ENCODE data around the gene SSTR3.

Gene SSTR3

GRCh38 chr22:37228106-37229011 is 16.1 kb upstream of the SSTR3 start:
- no peak for DNase-seq

DNA sequence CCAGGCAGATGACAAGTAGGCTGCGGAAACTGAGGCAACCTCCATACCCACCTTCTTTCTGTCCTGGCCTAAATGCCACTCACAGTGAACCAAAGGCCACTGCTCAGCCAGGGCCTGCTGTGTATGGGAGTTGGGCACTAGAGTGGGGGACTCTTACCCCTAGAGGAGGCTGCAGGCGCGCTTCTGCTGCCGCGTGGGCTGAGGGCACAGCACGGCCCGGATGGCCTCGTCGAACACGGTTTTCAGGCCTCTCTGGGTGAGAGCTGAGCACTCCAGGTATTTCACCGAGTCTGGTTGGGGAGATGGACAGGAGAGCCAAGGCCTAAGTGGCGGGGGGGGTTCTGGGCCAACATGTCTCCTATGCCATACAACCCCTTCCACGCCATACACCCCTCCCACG is 14.2 kb upstream of the SSTR3 start:
- no peak for DNase-seq

DNA sequence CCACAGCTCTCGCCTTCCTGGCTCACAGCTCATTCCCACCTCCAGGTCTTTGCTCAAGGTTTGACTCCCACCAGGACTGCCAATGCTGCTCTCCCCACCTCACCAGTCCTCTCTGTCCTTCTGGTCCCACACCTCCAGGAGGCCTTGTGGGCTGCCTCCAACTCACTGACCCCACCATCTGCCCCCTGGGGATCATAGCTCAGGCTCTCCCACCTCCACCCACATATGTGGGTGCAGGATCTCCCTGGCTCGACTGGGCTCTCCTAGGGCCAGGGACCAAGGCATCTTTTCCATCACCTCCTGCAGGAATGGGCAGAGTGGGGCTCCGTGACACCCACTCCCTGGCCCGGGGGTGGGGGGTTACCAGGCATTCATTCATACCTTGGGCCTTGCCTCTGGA is 13.8 kb upstream of the SSTR3 start:
- DNase-seq: no peak

DNA sequence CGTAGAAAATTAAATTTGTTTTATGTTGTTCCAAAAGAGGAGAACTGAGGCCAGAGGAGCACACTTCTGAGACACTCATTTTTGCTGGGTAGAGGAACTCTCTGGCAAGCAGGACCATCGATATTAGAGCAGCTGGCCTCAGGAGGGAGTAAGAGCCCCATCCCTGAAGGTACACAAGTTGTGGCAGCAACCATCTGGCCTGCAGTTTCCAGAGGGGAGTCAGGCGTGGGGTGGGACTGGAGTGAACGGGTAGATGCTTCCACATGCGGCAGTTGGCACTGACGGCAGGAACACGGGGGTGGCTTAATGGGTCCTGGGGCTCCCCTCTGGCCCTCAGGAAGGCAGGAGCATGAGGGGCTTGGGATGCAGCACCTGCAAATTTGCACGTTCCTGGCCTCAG is 13.2 kb upstream of the SSTR3 start:
- no peak for DNase-seq

DNA sequence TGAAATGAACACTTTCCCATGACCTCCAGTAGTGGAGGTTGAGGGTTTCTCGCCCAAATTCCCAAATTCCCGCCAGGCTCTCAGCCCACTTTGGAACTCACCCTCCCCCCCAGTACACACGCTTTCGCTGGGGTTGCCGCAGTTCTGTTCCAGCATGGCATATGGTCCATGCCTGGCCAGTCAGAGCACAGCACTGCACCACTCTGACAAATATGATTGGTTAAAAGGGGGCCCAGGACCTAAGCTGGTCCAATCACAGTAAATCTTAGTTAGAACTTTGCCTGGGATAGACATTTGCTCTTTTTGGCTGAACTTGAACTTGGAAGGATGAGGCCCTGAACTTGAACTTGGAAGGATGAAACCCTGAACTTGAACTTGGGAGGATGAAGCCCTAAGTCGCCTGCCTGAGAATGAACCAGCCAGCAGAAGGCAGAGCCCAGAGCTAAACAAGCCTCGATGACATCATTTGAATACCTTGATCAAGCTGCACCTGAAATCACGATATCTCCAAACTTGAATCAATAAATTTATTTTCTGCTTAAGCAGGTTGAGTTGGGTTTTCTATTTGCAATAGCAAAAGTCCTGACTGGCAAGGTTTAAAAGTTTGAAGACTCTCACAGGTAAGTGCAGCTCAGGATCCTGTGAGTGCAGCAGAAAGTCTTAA is 12.6 kb upstream of the SSTR3 start:
- no peak for DNase-seq

- DNase-seq: no peak
Observed at GRCh38 chr22:37223965-37224551, 11.8 kb upstream of the SSTR3 start.

DNA sequence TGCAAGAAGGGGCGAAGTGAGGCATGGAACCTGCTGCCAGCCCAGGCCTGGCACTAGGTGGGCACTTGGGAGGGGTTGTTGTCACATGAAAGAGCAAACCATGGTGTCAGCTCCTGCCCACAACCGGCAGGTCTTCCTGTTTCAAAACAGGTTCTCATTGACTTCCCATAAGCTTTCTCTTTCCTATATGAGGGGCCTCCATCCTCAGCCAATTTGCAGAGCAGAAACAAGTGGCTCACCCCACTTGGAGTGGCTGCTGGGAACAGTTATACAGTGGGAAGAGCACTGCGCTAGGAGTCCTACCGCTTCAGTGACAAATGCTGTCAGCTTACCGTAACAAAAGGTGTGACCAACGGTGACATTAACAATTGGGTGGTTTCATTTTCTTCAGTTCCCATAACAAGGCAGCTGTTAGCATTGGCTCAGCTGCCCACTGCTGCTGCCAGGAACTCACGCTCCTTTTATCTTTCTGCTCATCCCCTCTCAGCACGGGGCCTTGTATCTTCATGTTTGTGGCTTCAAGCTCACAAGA is 10.2 kb upstream of the SSTR3 start:
- DNase-seq: no peak

- no peak for DNase-seq
Observed at GRCh38 chr22:37221424-37222333, 9.4 kb upstream of the SSTR3 start.

GRCh38 chr22:37220543-37220981 is 8.3 kb upstream of the SSTR3 start:
- no peak for DNase-seq

- no peak for DNase-seq
Observed at GRCh38 chr22:37219533-37219932, 7.3 kb upstream of the SSTR3 start.

- DNase-seq: no peak
Observed at GRCh38 chr22:37218771-37219411, 6.6 kb upstream of the SSTR3 start.

GRCh38 chr22:37218399-37218770 is 6.1 kb upstream of the SSTR3 start:
- DNase-seq: no peak

GRCh38 chr22:37215890-37216289 is 3.6 kb upstream of the SSTR3 start:
- DNase-seq: no peak

DNA sequence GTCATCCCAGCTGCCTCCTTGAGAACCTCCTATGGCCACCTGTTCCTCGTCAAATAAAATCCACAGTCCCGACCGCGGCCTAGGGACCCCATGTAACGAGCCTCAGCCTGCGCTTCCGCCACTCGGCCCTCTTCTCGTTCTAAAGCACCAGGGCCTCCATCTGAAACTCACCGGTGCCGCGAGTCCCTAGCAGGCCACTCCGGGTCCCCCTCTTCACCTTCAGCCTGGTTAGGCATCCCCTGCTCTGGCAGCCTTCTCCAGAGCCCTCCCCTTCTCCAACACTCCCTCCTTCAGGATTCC is 2.4 kb upstream of the SSTR3 start:
- no peak for DNase-seq

DNA sequence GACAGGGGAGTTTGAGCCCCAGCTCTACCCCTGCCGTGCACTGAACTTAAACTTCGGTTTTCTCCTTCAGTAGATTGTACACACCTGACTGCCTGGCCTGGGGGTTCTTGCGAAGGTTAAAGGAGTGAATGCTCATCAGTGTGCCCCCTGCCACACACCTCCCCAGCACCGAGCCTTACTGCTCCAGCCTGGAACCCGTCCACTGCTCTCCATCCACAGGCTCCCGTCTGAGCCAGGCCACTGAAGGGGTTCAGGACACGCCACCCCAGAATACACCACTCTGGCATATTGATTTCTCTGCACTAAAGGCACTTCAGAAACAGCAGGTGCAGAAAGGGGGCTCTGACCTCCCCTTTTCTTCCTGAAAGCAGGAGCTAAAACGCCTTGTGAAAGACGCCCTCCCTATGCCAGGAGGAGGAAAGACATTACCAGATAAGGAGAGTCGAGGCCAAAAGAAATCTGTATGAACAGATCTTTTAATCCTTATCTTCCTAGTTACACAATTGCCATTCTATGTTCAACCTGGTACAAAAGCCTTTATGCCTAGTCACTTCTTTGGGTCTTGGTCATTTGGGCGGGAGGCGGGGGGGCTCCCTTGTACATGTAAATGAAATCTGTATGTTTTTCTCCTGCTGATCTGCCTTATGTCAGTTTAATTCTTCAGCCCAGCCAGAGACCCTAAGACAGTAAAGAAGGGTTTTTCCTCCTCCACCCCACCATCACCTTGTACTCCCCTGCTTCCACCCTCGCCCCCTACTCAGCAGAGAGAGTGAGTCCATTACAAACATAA is 1.9 kb upstream of the SSTR3 start:
- DNase-seq: no peak

- DNase-seq: no peak
Observed at GRCh38 chr22:37213218-37213855, 1.1 kb upstream of the SSTR3 start.

GRCh38 chr22:37211866-37212173 is 457 bp downstream of the SSTR3 start:
- no peak for DNase-seq

GRCh38 chr22:37211075-37211865 is 1.0 kb downstream of the SSTR3 start:
- DNase-seq: no peak

- DNase-seq: no peak
Observed at GRCh38 chr22:37210041-37210803, 2.1 kb downstream of the SSTR3 start.

Data from NCI-H2107 (cell line).